GM18907 (cell line): ENCODE measurements around the gene NIPBL.

ENCODE experiments used
- ATAC-seq: cut with Tn5 transposase; IDR thresholded peaks from one replicate; pipeline ENCODE4 v1.9.1; 2021; ENCODE audit warnings: mild to moderate bottlenecking, moderate library complexity; ENCODE audit not compliant: unreplicated experiment

Gene NIPBL

DNA sequence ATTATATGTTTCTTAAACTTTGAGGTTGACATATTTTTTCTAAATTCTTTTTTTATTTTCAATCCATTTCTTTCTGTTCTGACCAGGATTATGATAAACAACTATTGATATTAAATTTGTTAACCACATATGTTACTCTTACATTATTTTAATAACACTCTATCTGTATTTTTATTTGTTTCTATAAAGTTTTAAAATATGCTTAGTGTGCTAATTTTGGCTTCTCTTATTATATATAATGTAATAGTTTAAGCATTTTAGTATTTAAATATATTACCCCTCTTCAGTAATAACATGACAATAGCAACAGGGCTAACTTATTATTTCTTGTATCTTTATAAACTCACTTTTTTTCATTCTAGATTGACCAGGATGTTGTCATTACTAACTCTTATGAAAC lies 137.8 kb downstream of the NIPBL start:
- no peak for ATAC-seq

DNA sequence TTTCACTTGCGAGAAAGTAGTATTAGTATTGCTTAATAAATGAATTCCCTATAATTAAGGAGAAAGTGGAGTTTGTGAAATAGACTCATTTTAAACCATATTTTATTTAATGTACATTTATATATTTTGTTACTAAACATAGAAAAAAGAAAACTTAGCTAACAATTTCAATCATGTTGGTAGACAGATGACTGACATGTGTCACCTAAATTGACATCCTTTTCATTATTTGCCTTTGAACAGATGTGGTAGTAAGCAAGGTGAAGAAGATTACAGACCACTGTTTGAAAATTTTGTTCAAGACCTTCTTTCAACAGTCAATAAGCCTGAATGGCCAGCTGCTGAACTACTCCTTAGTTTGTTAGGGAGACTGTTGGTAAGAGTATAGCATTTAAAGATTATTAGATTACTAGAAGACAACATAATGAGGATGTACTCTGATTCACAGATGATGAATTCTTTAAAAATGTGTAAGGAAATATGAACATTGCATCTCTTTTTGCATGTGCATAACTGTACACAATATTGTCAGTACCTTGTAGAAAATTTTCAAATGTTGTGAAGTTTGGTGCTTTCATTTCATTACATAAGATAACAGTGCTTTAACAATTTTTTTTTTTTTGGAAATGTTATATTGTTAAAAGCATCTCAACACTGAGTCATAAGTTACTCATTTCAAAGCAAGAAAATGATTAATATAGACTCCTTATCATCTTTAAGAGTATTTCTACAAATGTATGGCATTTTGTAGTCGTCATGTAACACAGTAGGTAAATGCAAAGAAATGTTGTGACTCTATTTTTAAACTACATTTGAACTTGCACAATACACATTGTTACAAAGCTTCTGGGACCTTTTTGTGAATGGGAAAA lies 139.5 kb downstream of the NIPBL start:
- no peak for ATAC-seq

DNA sequence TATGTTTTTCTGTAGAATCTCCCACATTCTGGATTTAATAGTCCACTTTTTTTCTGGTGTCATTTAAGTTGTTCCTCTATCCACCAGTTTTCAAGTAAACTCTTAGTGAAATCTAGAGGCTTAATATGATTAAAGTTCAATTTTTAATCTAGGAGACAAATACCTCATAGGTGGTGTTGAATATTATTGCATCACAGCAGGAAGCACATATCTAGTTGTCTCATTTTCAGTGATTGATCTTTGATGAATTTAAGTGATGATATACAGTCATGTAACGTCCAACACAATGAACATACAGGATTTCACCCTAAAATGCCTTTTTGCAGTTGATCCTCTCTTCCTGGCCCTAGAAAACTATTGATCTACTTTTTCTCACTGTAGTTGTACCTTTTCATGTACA lies 152.3 kb downstream of the NIPBL start:
- no peak for ATAC-seq

DNA sequence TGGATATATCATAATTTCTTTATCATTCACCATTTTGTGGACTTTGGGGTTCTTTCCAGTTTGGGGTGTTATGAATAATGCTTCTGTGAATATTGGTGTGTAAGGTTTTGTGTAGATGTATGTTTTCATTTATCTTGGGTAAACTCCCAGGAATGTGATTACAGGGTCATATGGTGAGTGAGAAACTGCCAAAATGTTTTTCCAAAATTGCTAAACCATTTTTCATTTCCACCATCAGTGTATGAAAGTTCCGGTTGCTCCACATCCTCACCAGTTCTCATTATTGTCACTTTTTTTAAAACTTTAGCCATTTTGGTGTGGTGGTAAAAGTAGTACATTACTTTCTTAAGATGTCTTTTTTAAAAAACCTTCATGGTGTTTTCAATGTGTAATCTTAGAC lies 152.9 kb downstream of the NIPBL start:
- ATAC-seq = no peak

DNA sequence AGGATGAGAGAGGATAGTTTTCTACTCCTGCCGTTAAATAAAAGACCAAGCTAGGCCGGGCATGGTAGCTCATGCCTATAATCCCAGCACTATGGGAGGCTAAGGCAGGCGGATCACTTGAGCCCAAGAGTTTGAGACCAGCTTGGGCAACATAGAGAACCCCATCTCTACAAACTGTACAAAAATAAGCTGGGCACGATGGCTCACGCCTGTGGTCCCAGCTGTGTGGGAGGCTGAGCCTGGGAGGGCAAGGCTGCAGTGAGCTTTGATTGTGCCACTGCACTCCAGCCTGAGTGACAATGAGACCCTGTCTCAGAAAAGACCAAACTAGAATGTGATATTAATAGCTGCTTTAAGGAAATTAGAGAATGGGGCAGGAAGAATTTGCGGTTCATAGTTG lies 158.4 kb downstream of the NIPBL start:
- ATAC-seq = no peak

- ATAC-seq = no peak
Measured at GRCh38 chr5:37037840-37038239, 161.3 kb downstream of the NIPBL start.

DNA sequence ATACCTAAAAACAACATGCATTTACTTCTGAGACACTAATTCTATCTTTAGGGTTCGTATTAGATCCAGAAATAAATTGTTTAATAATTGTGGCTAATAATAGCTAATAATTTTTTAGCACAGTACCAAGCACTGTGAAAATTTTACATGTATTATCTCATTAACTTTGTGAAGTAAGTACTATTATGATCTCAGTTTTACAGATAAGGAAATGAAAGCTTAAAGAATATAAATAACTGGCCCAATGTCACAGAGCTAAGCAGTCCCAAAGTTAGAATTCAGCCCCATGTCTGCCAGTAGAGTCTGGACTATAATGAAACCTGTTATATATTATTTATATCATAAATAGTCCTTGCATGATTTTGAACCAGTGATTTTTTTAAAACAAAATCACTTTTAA lies 163.3 kb downstream of the NIPBL start:
- ATAC-seq = no peak

DNA sequence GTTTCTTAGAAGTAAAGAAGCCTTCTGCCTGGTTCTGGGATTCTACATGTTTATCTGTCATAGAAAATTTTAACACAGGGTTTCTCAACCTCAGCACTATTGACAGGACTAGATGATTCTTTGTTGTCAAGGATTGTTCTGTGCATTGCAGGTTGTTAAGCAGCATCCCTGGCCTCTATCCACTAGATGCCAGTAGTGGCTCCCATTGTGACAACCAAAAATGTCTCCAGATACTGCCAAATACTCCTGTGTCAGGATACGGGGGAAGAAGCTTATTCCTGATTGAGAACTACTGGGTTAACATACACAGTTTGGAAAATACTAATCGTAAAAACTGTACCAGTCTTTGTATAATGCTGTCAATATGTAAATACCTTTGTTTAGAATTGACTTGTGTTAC lies 167.1 kb downstream of the NIPBL start:
- no peak for ATAC-seq

GRCh38 chr5:37044120-37044519 lies 167.6 kb downstream of the NIPBL start:
- ATAC-seq = no peak

DNA sequence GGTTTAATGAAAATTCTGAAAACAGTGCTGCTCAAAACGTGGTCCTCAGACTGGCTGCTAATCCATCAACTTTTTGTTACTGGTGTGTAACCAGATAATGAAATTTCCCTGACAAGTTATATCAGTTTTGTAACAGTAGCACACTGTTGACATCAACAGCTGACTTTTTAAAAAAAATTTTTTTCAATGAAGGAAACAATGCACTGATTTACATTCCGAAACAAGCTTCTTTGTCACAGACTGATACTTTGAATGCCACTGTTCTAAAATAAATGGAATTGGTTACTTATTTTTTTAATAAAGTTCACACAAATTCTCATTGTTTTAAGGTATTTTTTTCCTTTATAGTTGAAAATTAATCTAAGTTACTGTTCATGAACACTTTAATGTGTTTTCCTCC lies 169.1 kb downstream of the NIPBL start:
- no peak for ATAC-seq

GRCh38 chr5:37047947-37048346 lies 171.4 kb downstream of the NIPBL start:
- no peak for ATAC-seq

GRCh38 chr5:37054391-37054790 lies 177.8 kb downstream of the NIPBL start:
- ATAC-seq = no peak

DNA sequence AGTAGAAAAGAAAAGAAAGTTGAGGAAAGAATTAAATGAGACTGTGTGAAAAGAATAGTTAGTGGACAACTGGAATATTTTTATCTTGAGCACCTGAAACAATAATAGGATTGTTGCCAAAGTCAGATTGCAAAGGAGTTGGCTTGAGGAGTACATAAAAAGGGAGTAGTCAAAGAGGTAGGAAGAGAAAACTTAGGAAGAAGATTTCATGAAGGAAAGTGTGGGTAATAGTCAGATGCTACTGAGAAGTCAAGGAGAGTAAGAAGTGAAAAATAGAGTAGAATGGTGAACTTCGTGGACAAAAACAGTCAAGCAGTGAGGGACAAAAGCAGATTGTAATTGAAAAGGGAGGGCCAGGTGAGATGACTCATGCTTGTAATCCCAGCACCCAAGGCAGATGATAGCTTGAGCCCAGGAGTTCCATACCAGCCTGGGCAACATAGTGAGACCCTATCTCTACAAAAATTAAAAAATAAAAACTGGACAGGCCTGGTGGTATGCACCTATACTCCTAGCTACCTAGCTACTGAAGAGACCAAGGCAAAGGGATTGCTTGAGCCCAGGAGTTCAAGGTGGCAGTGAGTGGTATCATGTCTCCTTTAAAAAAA lies 178.9 kb downstream of the NIPBL start:
- no peak for ATAC-seq

DNA sequence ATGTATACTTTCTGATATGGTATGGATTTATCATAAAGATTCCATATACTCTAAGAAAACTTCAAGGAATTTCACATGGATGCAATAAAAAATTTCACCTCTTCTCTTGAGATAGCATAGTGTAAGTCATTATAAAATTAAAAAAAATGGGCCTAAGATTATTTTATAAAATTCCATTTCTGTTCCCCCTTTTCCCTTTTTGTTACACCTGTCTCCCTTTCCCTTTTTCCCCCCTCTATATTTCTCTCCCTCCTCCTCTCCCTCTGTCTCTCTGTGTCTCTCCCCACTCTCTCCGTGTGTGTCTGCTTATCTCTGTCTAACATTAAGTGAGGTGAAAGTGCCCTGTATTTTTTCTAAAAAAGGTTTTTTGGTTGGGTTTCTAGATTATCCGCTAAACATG lies 180.2 kb downstream of the NIPBL start:
- ATAC-seq = no peak

GRCh38 chr5:37060030-37060429 lies 183.5 kb downstream of the NIPBL start:
- no peak for ATAC-seq

- ATAC-seq = no peak
Measured at GRCh38 chr5:37063739-37064138, 187.2 kb downstream of the NIPBL start.

- ATAC-seq = no peak
Measured at GRCh38 chr5:37064442-37064841, 187.9 kb downstream of the NIPBL start.

GRCh38 chr5:37071487-37071886 lies 194.9 kb downstream of the NIPBL start:
- no peak for ATAC-seq

DNA sequence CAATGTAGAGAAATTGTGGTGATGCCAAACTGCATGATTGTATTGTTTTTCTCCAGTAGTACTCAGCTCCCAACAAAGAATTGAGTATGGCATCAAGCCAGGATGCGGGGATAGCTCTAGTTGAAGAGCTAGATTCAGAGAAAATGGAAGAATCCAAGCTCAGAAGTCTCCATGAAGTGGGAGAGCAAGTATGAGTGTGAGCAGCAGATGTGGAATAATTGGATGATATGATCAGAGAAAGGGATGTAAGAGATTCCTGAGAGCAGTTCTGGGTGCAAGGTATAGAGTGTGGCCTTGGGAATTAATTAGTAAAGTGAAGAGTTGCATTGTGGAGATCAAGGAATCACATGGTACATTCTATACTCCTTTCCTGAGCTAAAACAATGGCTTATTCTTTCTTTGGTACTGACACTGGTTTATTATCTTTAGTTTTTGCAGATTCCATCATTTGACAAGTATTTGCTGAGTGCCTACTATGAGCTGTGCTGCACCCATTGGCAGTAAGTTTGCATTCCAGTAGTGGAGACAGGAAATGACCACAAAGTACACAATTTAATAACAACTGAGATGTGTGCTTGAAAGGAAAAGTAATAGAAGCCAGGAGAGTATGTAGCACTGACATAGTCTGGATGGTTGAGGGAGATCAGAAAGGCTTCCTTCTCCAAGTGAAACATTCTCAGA lies 195.5 kb downstream of the NIPBL start:
- ATAC-seq = no peak

DNA sequence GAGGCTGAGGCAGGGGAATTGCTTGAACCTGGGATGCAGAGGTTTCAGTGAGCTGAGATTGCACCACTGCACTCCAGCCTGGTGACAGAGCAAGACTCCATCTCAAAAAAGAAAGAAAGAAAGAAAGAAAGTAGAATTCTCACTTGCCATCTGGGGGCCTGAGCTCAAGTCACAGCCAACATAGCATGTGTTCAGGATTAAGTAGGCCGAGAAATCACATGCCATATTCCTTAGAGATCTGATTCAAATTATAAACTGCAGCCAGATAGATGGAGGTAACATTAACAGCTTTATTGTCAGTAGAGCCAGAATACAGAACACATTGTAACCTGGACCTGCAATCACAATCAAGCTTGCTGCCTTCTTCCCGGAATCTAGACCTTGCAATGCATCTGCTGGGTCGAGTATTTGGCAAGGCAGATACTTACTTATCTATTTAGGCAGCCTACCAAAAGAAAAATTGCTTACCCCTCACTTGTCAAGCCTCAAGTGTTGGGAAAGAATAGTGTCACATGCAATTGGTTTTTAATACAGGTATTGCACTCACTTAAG lies 198.9 kb downstream of the NIPBL start:
- no peak for ATAC-seq

DNA sequence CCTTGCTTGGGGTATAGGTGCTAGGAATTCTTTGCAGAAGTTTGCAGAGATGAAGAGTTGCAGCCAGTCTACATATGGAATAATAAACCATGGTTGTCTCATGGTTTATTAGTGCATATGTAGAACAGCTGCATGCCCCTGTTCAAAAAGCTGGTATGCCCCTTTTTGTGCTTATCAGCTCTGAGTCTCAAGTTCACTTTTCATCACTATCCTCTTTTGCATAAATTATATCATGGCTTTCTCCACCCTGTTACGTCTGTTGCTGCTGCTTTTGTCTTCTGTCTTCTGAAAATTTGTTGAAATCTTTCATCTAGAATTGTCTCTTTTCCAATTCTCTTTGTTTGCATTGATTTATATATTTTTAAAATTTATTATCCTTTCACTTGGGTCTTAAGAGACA lies 200.6 kb downstream of the NIPBL start:
- no peak for ATAC-seq

DNA sequence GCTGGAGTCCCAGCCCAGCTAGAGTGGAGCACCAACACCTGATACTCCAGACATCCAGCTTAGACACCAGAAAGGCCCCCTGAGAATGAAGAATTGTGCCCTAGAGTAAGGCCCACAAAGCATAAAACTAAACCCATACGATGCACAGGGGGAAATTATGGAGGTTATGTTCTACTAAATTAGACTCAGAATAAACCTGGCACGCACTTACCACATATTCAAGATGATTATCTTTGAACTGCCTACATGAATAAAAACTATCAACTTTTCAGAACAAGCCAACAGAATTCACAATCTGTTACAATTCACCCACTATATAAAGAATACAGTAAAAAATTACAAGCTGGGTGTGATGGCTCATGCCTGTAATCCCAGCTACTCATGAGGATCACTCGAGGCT lies 204.1 kb downstream of the NIPBL start:
- no peak for ATAC-seq
